K562 (cell line): ENCODE measurements around the gene KMT2D. TPM values are rescaled to one million over a fixed set of nuclear protein-coding genes. Genes with fewer than 3 reads are reported as not detected.

Experiments used
- ATAC-seq: fragments of 200-7000 bp; cut with Tn5 transposase; 3 replicates; pipeline ENCODE4 v1.9.1; 2020; ENCODE audit warnings: moderate library complexity
- BruUV-seq: library from RNA; stranded (reverse); fragments of 400-500 nt; replicated peaks from 2 replicates; lab custom pipeline; 2021; lab: Mats Ljungman, UMichigan
- CTCF ChIA-PET: fragments of 300-600 bp; formaldehyde crosslinking; extraction: SDS; loops from one replicate; lab custom pipeline; 2021; ENCODE audit warnings: low intra/inter-chr PET ratio; lab: Yijun Ruan, JAX
- POLR2A ChIA-PET: fragments of 300-600, 350-650 bp; sonication (Branson Sonifier 250); formaldehyde crosslinking; extraction: SDS; loops from one replicate; lab custom pipeline; 2021; ENCODE audit warnings: antibody characterized with exemption, inconsistent platforms; lab: Yijun Ruan, JAX
- DNase-seq, 4 experiments: peaks; one replicate each; pipeline versions ENCODE4 v3.0.0 to v3.0.0-alpha.2; 2011 to 2018; ENCODE audit warnings: low spot score in 3 of 4, mixed read lengths in 3 of 4; ENCODE audit errors: extremely low read depth in 1 of 4
- FAIRE-seq: peaks from 2 replicates; lab custom pipeline; 2011; peaks lifted over from hg19 to GRCh38; lab: Jason Lieb, UNC
- H2AFZ ChIP-seq: 2 replicates; pipeline ENCODE4 v1.6.0; 2011; ENCODE audit warnings: low read depth, low read length, control low read depth, inconsistent platforms
- H3K27ac ChIP-seq: fragments of 200-600 bp; 3 replicates; pipeline ENCODE4 v1.8.0; 2011; ENCODE audit warnings: low read depth, mild to moderate bottlenecking, control low read depth, inconsistent platforms, low read length, moderate library complexity, mixed read lengths; ENCODE audit errors: extremely low read depth
- H3K27me3 ChIP-seq, 2 experiments: fragments of 300-600 bp in 1 of 2; 2 replicates in 1 of 2; 3 replicates in 1 of 2; pipeline versions ENCODE4 v1.6.0 to v1.8.0; 2011; ENCODE audit warnings: inconsistent platforms in 2 of 2, low read length in 2 of 2, mild to moderate bottlenecking in 1 of 2, mixed read lengths in 1 of 2, moderate library complexity in 1 of 2; ENCODE audit not compliant: control insufficient read depth in 2 of 2, insufficient read depth in 2 of 2
- H3K36me3 ChIP-seq: fragments of 300-600 bp; 3 replicates; pipeline ENCODE4 v1.8.0; 2011; ENCODE audit warnings: mild to moderate bottlenecking, low read length, inconsistent platforms; ENCODE audit not compliant: control insufficient read depth, insufficient read depth
- H3K4me1 ChIP-seq, 2 experiments: fragments of 200-600 bp in 1 of 2; replicated peaks in 1 of 2; 2 replicates in 1 of 2; 3 replicates in 1 of 2; pipeline versions ENCODE4 v1.5.1 to v1.8.0; 2011; ENCODE audit warnings: inconsistent platforms in 2 of 2, low read length in 2 of 2, mild to moderate bottlenecking in 1 of 2, mixed read lengths in 1 of 2, moderate library complexity in 1 of 2; ENCODE audit not compliant: control insufficient read depth in 2 of 2, insufficient read depth in 2 of 2
- H3K4me2 ChIP-seq: 2 replicates; pipeline ENCODE4 v1.6.1; 2011; ENCODE audit warnings: low read length, control low read depth, inconsistent platforms, mixed read lengths; ENCODE audit not compliant: insufficient read depth
- H3K4me3 ChIP-seq: fragments of 200-600 bp; sonication (generic), shearing (Covaris generic); 2 replicates; pipeline ENCODE4 v1.5.1; 2016; ENCODE audit warnings: control low read depth, inconsistent platforms
- H3K79me2 ChIP-seq: fragments of 200-600 bp; 3 replicates; pipeline ENCODE4 v1.8.0; 2011; ENCODE audit warnings: low read length, inconsistent platforms; ENCODE audit not compliant: control insufficient read depth, insufficient read depth
- H3K9ac ChIP-seq, 2 experiments: 2 replicates each; pipeline versions ENCODE4 v1.6.0 to v1.6.1; 2011; ENCODE audit warnings: low read depth in 2 of 2, low read length in 2 of 2, control low read depth in 1 of 2, inconsistent platforms in 1 of 2, mild to moderate bottlenecking in 1 of 2, mixed read lengths in 1 of 2; ENCODE audit not compliant: insufficient read depth in 1 of 2
- H3K9me1 ChIP-seq: one replicate; pipeline ENCODE4 v1.6.0; 2011; ENCODE audit warnings: inconsistent platforms, mild to moderate bottlenecking, low read length, moderate library complexity; ENCODE audit not compliant: control insufficient read depth, insufficient read depth
- H3K9me3 ChIP-seq: replicated peaks from 2 replicates; pipeline ENCODE4 v1.5.1; 2011; ENCODE audit warnings: low read depth, low read length, inconsistent platforms; ENCODE audit not compliant: control insufficient read depth, insufficient read depth
- H4K20me1 ChIP-seq: replicated peaks from 2 replicates; pipeline ENCODE4 v1.6.1; 2011; ENCODE audit warnings: low read length, inconsistent platforms, mixed read lengths; ENCODE audit not compliant: control insufficient read depth, insufficient read depth
- MED1 ChIP-seq: sonication (generic); formaldehyde crosslinking; IDR thresholded peaks from 2 replicates; pipeline ENCODE4 v1.8.1; 2023; ENCODE audit warnings: missing genetic modification reagents, borderline replicate concordance
- WGBS: fragments of 100-300 bp; shearing (Covaris generic); methylation state at CpG from one replicate; pipeline ENCODE4 v1.1.6; 2016; ENCODE audit warnings: low coverage, mixed read lengths; ENCODE audit not compliant: insufficient coverage; ENCODE audit errors: missing lambda C conversion rate; 5-methylcytosine and 5-hydroxymethylcytosine counted together
- in situ Hi-C: fragments of 300-500 bp; cut with MboI; formaldehyde crosslinking; loops from 4 replicates; pipeline ENCODE4 v1.15.0; 2018; ENCODE audit warnings: inconsistent platforms, mixed read lengths
- intact Hi-C: fragments of 100-400 bp; cut with micrococcal nuclease; formaldehyde crosslinking; loops from 2 replicates; pipeline ENCODE4 v1.14.2; 2022
- polyA plus RNA-seq, 8 experiments: library from polyadenylated mRNA; depleted of rRNA in 4 of 8; stranded (reverse) in 5 of 8; unstranded in 3 of 8; fragments of >200 nt; fragmentation: Nextera tagmentation in 2 of 8; fragmentation: Illumina TruSeq in 1 of 8; extraction: Ambion mirVana in 2 of 8; extraction: Trizol in 1 of 8; gene quantifications; 2 replicates each; pipeline versions ENCODE4 v1.2.1 to v1.2.3, GENCODE V29; 2011 to 2014; ENCODE audit warnings: inconsistent platforms in 1 of 8, missing spikeins in 1 of 8
- total RNA-seq, 7 experiments: library from RNA; depleted of rRNA in 6 of 7; stranded (reverse); fragments of >200 nt in 6 of 7; fragmentation: Illumina TruSeq in 2 of 7; extraction: Trizol in 2 of 7; gene quantifications; 2 replicates each; pipeline versions ENCODE4 v1.2.1 to v1.2.3, GENCODE V29; 2011 to 2021; ENCODE audit warnings: low replicate concordance in 1 of 7
- TF ChIP-seq, protein P1 (sequence below): sonication (generic); formaldehyde crosslinking; IDR thresholded peaks from 2 replicates; pipeline ENCODE4 v1.8.1; 2022; ENCODE audit warnings: missing genetic modification reagents

The KMT2D gene
- total and polyA plus RNA-seq, 9 of the 15 experiments (the other 6 are each of a cell fraction or from before 2014, with no cell fraction given): 0.22 to 93.7 (median 13.7) TPM

DNA sequence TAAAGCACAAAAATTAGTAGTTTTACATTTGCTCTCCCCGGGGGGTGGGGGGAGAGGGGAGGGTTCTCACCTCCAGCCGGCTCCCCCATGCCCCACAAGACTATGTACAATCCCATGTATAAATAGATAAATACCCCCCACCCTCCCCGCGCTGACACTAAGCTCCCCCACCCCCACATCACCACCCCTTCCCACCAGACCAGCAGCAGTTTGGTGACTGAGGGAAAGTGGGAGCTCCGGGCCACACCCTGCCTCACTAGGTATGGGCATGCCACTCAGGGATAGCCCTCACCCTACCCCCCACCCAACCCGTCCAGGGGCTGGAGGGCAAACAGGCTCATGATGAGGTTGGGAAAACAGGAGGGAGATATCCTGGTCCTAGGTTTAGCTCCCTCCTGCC, 40.2 kb downstream of the KMT2D start:
- H3K27ac ChIP-seq: no peak overlapping the region
- in situ Hi-C loops: no loop called here
- no peak overlapping the region; a peak in 1 of 4 replicates for H3K9ac ChIP-seq
- no peak overlapping the region for H3K4me3 ChIP-seq
- WGBS: 43% methylated on average over 4 of the region's 6 CpGs
- FAIRE-seq (no peak), ATAC-seq (no peak), DNase-seq (no peak)
- no TSS peak for BruUV-seq
- POLR2A ChIA-PET: interaction anchor here (0.8 to 6.8 kb wide), 7 partner anchors 8 to 110 kb away, joined by 3 to 78 read pairs (median 5); partner anchors contain the start of genes DDN and TUBA1B
- H4K20me1 ChIP-seq: no peaks in the 10 kb centered on the region
- H3K4me2 ChIP-seq: no peak overlapping the region
- no peaks in the 10 kb centered on the region for H3K27me3 ChIP-seq
- no peaks in the 10 kb centered on the region for H3K9me1 ChIP-seq
- H3K36me3 ChIP-seq: peaks cover 60% of the 10 kb centered on the region
- no peak overlapping the region for H2AFZ ChIP-seq
- H3K4me1 ChIP-seq: peaks cover 34 to 36% of the 10 kb centered on the region in 2 experiments
- H3K79me2 ChIP-seq: peaks cover 25% of the 10 kb centered on the region
- no peaks in the 10 kb centered on the region for H3K9me3 ChIP-seq
- no peak for TF ChIP-seq MED1 (CRISPR knock-in tag)
- TF ChIP-seq, protein P1, sequence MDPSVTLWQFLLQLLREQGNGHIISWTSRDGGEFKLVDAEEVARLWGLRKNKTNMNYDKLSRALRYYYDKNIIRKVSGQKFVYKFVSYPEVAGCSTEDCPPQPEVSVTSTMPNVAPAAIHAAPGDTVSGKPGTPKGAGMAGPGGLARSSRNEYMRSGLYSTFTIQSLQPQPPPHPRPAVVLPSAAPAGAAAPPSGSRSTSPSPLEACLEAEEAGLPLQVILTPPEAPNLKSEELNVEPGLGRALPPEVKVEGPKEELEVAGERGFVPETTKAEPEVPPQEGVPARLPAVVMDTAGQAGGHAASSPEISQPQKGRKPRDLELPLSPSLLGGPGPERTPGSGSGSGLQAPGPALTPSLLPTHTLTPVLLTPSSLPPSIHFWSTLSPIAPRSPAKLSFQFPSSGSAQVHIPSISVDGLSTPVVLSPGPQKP (CRISPR knock-in tag): no peak
- TF ChIP-seq, all 486 proteins: peak for 0
- intact Hi-C loops: no loop called here
- CTCF ChIA-PET: no interaction called here
